Stomach smooth muscle (tissue), 2 donors: Measurements from ENCODE around the gene SPATA4.

Source experiments
- H3K27ac ChIP-seq: one replicate; pipeline ENCODE4 v1.7.0; 2013; ENCODE audit warnings: mild to moderate bottlenecking, low read length, inconsistent platforms
- H3K27me3 ChIP-seq, 2 donors: one replicate each; pipeline ENCODE4 v1.7.0; 2013; ENCODE audit warnings: low read length in 2 of 2; ENCODE audit not compliant: insufficient read depth in 2 of 2, control insufficient read depth in 1 of 2
- H3K36me3 ChIP-seq, 2 donors: one replicate each; pipeline ENCODE4 v1.7.0; 2013; ENCODE audit warnings: low read length in 2 of 2; ENCODE audit not compliant: control insufficient read depth in 2 of 2, insufficient read depth in 2 of 2
- H3K4me1 ChIP-seq: one replicate; pipeline ENCODE4 v1.7.0; 2013; ENCODE audit warnings: low read length; ENCODE audit not compliant: control insufficient read depth, insufficient read depth
- H3K4me3 ChIP-seq, 2 donors: one replicate each; pipeline ENCODE4 v1.7.0; 2013; ENCODE audit warnings: low read length in 2 of 2
- H3K9ac ChIP-seq, 2 donors: one replicate each; pipeline ENCODE4 v1.7.0; 2013; ENCODE audit warnings: low read length in 2 of 2, mild to moderate bottlenecking in 1 of 2
- H3K9me3 ChIP-seq, 2 donors: one replicate each; pipeline ENCODE4 v1.7.0; 2013; ENCODE audit warnings: low read length in 2 of 2; ENCODE audit not compliant: control insufficient read depth in 2 of 2
- donor health status: healthy.
- donor health status: Pancreatic carcinoma.

SPATA4 gene

GRCh38 chr4:176149680-176150355, 45.6 kb downstream of the SPATA4 start:
- Histone ChIP-seq H3K9ac (no peak overlapping the region), H3K27me3 (no peaks in the 10 kb centered on the region), H3K4me3 (no peak overlapping the region), H3K36me3 (no peaks in the 10 kb centered on the region), H3K9me3 (no peaks in the 10 kb centered on the region), H3K4me1 (peaks cover 6% of the 10 kb centered on the region), H3K27ac (no peak overlapping the region)

DNA sequence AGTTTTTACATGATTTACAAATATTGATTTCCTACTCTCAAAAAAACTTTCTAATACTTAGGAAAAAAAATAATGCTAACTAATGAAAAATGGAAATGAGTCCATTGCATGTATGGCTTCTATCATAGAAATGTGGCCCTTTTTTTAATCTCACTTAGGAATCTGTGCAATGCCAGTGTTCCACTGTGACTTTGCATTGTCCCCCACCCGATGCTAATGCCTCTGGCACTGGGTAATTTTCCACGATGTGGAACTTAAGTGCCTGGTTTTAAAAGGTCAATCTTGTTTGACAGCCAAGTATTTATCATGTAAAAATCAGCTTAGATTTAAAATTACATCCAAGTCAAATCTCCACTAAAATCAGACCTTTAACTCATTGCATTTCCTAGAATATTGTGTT, 53.1 kb downstream of the SPATA4 start:
- no peaks in the 10 kb centered on the region for H3K9me3 ChIP-seq
- H3K4me3 ChIP-seq: no peak overlapping the region
- no peaks in the 10 kb centered on the region for H3K4me1 ChIP-seq
- H3K9ac ChIP-seq: no peak overlapping the region
- no peak overlapping the region for H3K27ac ChIP-seq
- H3K36me3 ChIP-seq: no peaks in the 10 kb centered on the region
- H3K27me3 ChIP-seq: no peaks in the 10 kb centered on the region

- Histone ChIP-seq H3K9ac (no peak overlapping the region), H3K4me3 (no peak overlapping the region), H3K27me3 (no peaks in the 10 kb centered on the region)
Measured at GRCh38 chr4:176139518-176139917, 55.9 kb downstream of the SPATA4 start.

GRCh38 chr4:176137631-176138030, 57.8 kb downstream of the SPATA4 start:
- H3K9me3 ChIP-seq: no peaks in the 10 kb centered on the region
- H3K4me3 ChIP-seq: no peak overlapping the region

More at GRCh38 chr4:176139518-176139917, 55.9 kb downstream of the SPATA4 start:
- no peaks in the 10 kb centered on the region for H3K36me3 ChIP-seq
- no peak overlapping the region for H3K27ac ChIP-seq
- no peaks in the 10 kb centered on the region for H3K4me1 ChIP-seq
- no peaks in the 10 kb centered on the region for H3K9me3 ChIP-seq

DNA sequence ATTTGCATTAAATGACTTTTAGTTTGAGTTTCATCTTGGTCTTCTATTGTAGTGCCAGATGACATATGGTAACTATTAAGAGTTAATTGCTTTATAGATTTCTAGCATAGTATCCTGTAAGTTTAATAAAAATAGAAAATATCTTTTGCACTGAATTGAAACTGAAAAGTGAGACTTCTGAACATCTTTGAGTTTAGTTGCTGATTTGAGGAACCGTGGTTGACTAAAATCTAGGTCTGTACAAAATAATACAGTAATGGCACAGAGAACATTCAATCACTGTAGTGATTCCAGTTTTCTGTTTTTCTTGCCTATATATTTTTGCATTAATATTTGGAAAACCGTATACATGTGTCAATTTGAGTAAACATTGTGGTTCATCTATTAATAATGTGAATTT, 60.7 kb downstream of the SPATA4 start:
- no peaks in the 10 kb centered on the region for H3K36me3 ChIP-seq
- no peak overlapping the region for H3K27ac ChIP-seq
- no peaks in the 10 kb centered on the region for H3K4me1 ChIP-seq
- H3K9me3 ChIP-seq: no peaks in the 10 kb centered on the region
- H3K4me3 ChIP-seq: no peak overlapping the region
- H3K9ac ChIP-seq: no peak overlapping the region
- H3K27me3 ChIP-seq: no peaks in the 10 kb centered on the region

More at GRCh38 chr4:176137631-176138030, 57.8 kb downstream of the SPATA4 start:
- Histone ChIP-seq H3K36me3 (no peaks in the 10 kb centered on the region), H3K27me3 (no peaks in the 10 kb centered on the region), H3K27ac (no peak overlapping the region), H3K4me1 (no peaks in the 10 kb centered on the region), H3K9ac (no peak overlapping the region)
